Endometrial microvascular endothelial cells (primary cell): ENCODE data around the gene LTBR. TPM values are rescaled to one million over a fixed set of nuclear protein-coding genes. Genes with fewer than 3 reads are reported as not detected.
"Not testable (repeated sequence)": the region's sequence is repeated elsewhere in the genome, so short reads cannot be mapped to it uniquely, and the experiment has no call there.

Source experiments
- in situ Hi-C: cut with HindIII; loops from 2 replicates; pipeline ENCODE4 v1.10.0; 2017; ENCODE audit warnings: low sequenced_read_pairs, low pct_unique_long_range_greater_than_20kb; ENCODE audit errors: inconsistent ontology term
- total RNA-seq: library from RNA; depleted of rRNA; stranded (reverse); fragments of >200 nt; gene quantifications from one replicate; pipeline ENCODE4 v1.2.3, GENCODE V29; 2015; ENCODE audit errors: inconsistent ontology term

Gene LTBR
- total RNA-seq, 1 donor from 2014 or later, result 169 TPM

DNA sequence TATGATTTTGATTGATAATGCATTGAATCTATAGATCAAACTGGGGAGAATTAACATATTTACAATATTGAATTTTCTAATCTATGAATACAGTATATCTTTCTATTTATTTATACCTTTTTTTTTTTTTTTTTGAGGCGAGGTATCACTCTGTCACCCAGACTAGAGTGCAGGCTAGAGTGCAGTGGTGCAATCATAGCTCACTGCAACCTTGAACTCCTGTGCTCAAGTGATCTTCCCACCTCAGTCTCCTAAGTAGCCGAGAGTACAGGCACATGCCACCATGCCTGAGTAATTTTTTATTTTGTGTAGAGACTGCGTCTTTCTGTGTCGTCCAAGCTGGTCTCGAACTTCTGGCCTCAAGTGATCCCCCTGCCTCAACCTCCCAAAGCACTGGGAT is 20.4 kb downstream of the LTBR start:
- in situ Hi-C loops, result no loop called here

- in situ Hi-C loops, result no loop called here
Measured at GRCh38 chr12:6405963-6406362, 22.0 kb downstream of the LTBR start.

GRCh38 chr12:6407236-6407954 is 23.4 kb downstream of the LTBR start:
- in situ Hi-C loops, result no loop called here

- in situ Hi-C loops, result no loop called here
Measured at GRCh38 chr12:6416596-6416995, 32.6 kb downstream of the LTBR start.

DNA sequence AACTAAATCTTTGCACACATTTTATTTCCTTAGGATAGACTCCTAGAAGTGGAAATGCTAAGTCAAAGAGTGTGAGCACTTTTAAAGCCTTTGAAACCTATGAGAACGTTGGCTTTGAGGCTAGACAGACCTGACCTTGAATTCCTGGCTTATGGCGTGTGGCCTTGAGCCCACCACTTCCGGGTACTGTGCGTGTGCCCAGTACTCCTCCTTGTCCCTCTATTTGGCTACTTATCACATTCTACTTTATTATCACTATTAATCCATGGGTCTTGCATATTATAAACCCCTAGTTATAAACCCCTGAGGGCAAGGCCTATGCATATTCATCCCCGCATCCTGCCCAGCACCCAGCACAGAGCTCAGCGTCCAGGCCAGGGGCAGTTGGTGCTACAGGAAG is 34.8 kb downstream of the LTBR start:
- in situ Hi-C loops, result no loop called here

DNA sequence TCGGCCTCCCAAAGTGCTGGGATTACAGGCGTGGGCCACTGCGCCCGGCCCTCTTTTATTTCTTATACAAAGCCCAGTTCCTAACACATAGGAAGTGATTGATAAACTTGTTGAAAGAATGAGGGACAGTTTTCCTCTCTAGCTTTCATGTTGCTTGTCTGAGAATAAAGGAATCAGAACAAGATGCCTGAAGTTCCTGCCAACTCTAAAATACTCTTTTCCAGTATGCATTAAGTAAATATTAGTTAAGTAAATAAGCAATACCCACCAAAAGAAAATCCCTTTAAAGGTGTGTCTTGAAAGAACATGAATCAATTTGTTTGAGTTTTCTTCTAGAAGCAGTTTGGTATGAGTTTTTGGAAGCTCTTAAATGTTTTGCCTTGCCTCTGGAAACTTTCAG is 36.4 kb downstream of the LTBR start:
- in situ Hi-C loops, result no loop called here

DNA sequence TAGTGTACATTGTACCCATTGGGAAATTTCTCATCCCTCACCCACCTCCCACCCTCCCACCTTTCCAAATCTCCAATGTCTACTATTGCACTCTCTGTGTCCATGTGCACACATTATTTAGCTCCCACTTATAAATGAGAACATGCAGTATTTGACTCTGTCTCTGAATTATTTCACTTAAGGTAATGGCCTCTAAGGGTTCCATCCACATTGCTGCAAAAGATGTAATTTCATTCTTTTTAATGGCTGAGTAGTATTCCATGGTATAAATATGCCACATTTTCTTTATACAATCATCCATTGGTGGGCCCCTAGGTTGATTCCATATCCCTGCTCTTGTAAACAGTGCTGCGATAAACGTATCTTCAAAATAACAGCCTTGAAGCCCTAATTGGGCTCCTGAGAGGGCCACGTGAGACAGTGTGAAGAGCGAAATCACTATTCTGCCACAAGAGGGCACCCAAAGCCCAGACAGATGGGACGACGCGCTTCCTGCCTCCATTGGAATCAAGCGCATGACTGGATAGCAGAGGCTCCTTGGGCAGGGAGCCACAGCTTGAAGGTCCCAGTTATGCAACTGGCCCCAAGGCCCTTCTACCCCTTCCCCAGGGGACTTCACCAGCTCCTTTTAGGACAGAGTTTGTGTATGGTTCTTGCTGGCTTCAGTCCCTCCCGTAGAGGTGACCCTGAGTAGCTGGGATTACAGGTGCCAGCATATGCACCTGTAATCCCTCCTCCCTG is 39.5 kb downstream of the LTBR start:
- in situ Hi-C loops, result no loop called here

- in situ Hi-C loops, result no loop called here
Measured at GRCh38 chr12:6424008-6424347, 40.0 kb downstream of the LTBR start.

- in situ Hi-C loops, result no loop called here
Measured at GRCh38 chr12:6424866-6425265, 40.9 kb downstream of the LTBR start.

- in situ Hi-C loops, result no loop called here
Measured at GRCh38 chr12:6425590-6426531, 41.9 kb downstream of the LTBR start.

GRCh38 chr12:6426882-6427671 is 43.1 kb downstream of the LTBR start:
- in situ Hi-C loops, result no loop called here

DNA sequence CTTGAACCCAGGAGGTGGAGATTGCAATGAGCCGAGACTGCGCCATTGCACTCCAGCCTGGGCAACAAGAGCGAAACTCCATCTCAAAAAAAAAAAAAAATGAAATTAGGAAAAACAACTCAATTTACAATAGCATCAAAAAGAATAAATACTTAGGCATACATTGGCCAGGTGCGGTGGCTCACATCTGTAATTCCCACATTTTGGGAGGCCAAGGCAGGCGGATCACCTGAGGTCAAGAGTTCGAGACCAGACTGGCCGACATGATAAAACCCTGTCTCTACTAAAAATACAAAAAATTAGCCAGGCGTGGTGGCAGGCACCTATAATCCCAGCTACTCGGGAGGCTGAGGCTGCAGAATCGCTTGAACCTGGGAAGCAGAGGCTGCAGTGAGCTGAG is 43.8 kb downstream of the LTBR start:
- in situ Hi-C loops, result not testable (repeated sequence)

- in situ Hi-C loops, result no loop called here
Measured at GRCh38 chr12:6428326-6428725, 44.4 kb downstream of the LTBR start.

GRCh38 chr12:6430124-6430989 is 46.4 kb downstream of the LTBR start:
- in situ Hi-C loops, result no loop called here

DNA sequence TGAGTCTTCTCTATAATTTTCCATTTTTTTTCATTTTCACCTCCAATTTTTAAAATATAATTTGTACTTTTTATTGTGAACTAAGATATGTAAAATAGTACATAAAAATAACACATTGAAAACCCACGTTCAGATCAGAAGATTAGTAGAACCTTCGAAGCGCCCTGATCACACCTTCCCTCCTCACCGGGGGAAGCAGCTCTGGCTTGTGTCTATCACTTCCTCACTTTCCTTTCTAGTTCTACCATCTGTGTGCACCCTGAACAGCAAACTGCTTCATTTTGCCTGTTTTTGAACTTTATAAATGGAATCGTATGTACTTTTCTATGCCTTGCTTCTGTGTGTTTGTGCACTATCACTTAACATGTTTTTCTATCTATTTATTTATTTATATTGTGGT is 49.0 kb downstream of the LTBR start:
- in situ Hi-C loops, result no loop called here

DNA sequence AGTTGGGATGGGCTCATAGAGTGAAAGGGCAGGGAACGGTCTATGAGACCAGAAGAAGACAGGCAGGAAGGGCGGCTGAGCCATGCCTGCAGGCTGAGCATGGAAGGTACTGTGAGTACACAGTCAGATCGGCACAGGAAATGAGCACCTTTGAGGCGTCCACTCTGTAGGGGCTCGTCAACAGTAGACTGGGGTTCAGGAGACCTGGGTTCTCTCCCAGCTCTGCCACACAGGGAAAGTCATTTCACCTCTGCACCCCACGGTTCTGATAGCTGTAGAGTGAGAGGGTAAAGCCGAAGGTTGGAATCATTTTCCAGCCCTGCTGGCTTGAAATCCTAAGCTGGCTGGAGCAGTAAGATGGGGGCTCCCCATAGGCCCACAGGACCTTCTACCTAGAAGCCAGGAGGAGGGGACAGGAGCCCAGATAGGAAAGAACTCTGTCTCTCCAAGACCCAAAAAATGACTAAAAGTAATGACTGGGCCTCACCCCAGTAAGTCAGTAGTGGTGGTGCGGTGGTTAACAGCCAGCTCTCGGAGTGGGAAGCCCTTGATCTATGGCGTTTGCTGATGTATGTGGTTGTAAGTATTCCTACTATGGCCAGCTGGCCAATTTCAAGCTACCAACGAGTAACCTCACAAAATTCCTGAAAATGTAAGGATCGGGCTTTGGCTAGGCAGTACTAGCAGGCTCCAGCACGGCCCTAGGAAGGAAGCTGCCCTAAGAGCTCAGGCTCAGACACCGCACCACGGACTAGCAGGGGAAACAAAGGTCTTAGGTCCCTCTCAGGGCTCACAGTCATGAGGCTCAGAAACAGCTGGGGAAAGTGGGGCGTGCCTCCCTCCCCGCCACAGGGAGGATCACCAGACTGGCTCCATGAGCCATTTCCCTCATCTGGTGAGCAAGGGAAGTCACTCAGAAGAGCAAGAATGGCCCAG is 50.5 kb downstream of the LTBR start:
- in situ Hi-C loops, result no loop called here
